Activated T-cell treated with anti-CD3 and anti-CD28 coated beads for 48 hours (primary cell): ENCODE results near the gene HECTD4.

Experiments used
- DNase-seq: peaks from one replicate; pipeline ENCODE4 v3.0.0-alpha.2; 2020; ENCODE audit warnings: low read depth

Gene HECTD4

GRCh38 chr12:112175361-112176155 is 206.7 kb downstream of the HECTD4 start:
- no peak for DNase-seq

- DNase-seq: no peak
Measured at GRCh38 chr12:112172556-112173324, 209.5 kb downstream of the HECTD4 start.

- DNase-seq: no peak
Measured at GRCh38 chr12:112170971-112171596, 211.1 kb downstream of the HECTD4 start.

- peak; percentile 15 for DNase-seq
Measured at GRCh38 chr12:112170376-112170775, 211.9 kb downstream of the HECTD4 start.

GRCh38 chr12:112169966-112170365 is 212.3 kb downstream of the HECTD4 start:
- no peak for DNase-seq

GRCh38 chr12:112169161-112169872 is 212.9 kb downstream of the HECTD4 start:
- DNase-seq: no peak

GRCh38 chr12:112168561-112168971 is 213.7 kb downstream of the HECTD4 start:
- no peak for DNase-seq

GRCh38 chr12:112167718-112168525 is 214.3 kb downstream of the HECTD4 start:
- DNase-seq: no peak

- no peak for DNase-seq
Measured at GRCh38 chr12:112167031-112167461, 215.2 kb downstream of the HECTD4 start.

- DNase-seq: no peak
Measured at GRCh38 chr12:112166051-112167015, 215.9 kb downstream of the HECTD4 start.

- DNase-seq: no peak
Measured at GRCh38 chr12:112165624-112166023, 216.6 kb downstream of the HECTD4 start.

- no peak for DNase-seq
Measured at GRCh38 chr12:112164011-112164660, 218.1 kb downstream of the HECTD4 start.

GRCh38 chr12:112163471-112163991 is 218.7 kb downstream of the HECTD4 start:
- no peak for DNase-seq

- no peak for DNase-seq
Measured at GRCh38 chr12:112163056-112163455, 219.2 kb downstream of the HECTD4 start.

- no peak for DNase-seq
Measured at GRCh38 chr12:112162241-112162790, 219.9 kb downstream of the HECTD4 start.

GRCh38 chr12:112161711-112162110 is 220.5 kb downstream of the HECTD4 start:
- DNase-seq: no peak

GRCh38 chr12:112160611-112161010 is 221.6 kb downstream of the HECTD4 start:
- no peak for DNase-seq

- no peak for DNase-seq
Measured at GRCh38 chr12:112159146-112159541, 223.1 kb downstream of the HECTD4 start.
